HFFc6 (cell line): ENCODE measurements around the gene CRTC1. TPM values are rescaled to one million over a fixed set of nuclear protein-coding genes. Genes with fewer than 3 reads are reported as not detected.

Experiments used
- DNase-seq: peaks from one replicate; pipeline ENCODE4 v3.0.0-alpha.2; 2018
- H3K27ac Mint-ChIP-seq: 2 replicates; pipeline ENCODE4 v1.8.0; 2020; ENCODE audit warnings: mild to moderate bottlenecking, mixed read lengths
- H3K27me3 Mint-ChIP-seq: 2 replicates; pipeline ENCODE4 v1.8.0; 2021; ENCODE audit warnings: mild to moderate bottlenecking, moderate library complexity, mixed read lengths; ENCODE audit not compliant: insufficient read depth
- H3K36me3 Mint-ChIP-seq: 2 replicates; pipeline ENCODE4 v1.8.0; 2021; ENCODE audit warnings: low read depth, mixed read lengths
- H3K4me1 Mint-ChIP-seq: 2 replicates; pipeline ENCODE4 v1.8.0; 2020; ENCODE audit warnings: low read depth, mixed read lengths
- H3K4me3 Mint-ChIP-seq: 2 replicates; pipeline ENCODE4 v1.8.0; 2020; ENCODE audit warnings: mild to moderate bottlenecking, moderate library complexity, mixed read lengths
- H3K9me3 Mint-ChIP-seq: 2 replicates; pipeline ENCODE4 v1.8.0; 2020; ENCODE audit warnings: mild to moderate bottlenecking, mixed read lengths
- total RNA-seq, 6 experiments: library from RNA; stranded (reverse); fragmentation: NEBNext Ultra II Directional; extraction: Animal tissue kit (Norgen Biotek cat#: 25700); gene quantifications; 2 replicates in 1 of 6; 3 replicates in 5 of 6; pipeline ENCODE4 v1.2.3, GENCODE V29; 2021
- TF ChIP-seq, protein P1 (sequence below): fragments of 200-600 bp; sonication (generic); IDR thresholded peaks from 2 replicates; pipeline ENCODE4 v1.5.0; 2021; ENCODE audit warnings: antibody characterized with exemption, mild to moderate bottlenecking

The CRTC1 gene
- total RNA-seq, 6 experiments from 2014 or later: 11.8 to 14.5 (median 13.4) TPM

DNA sequence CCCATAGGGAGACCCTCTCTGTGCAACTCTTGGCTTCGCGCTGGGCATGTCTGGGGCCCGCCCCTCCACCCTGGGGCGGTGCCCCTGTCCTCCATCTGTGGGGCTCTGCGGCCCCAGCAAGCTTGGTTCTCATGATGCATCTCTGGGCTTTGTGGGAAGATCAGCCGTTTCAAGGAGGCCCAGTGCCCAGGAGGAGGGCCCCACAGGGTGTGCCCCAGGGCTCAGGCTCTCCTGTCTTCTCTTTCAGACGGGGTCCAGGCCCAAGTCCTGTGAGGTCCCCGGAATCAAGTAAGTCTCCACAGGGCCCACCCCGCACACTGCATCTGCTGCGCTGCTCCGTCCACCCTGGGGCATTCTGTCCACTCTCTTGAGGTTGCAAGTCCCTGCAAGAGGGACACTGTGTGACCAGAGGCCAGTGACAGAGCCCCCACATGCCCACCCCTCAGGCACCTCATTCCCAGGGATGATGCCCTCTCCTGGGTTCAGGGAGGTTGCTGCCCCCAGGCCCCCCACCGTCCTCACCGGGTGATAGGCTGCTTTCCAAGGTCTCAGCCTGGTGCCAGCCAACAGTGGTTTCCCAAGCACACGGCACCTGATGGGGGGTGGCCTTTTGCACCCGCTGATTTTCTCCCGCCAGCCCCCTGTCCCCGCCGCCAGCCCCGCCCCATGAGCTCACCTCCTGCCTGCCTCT, 76.0 kb downstream of the CRTC1 start:
- Mint-ChIP-seq H3K27ac (no peak overlapping the region), H3K27me3 (no peaks in the 10 kb centered on the region; the same call in none of the 2 replicates), H3K36me3 (no peaks in the 10 kb centered on the region), H3K4me3 (no peak overlapping the region), H3K4me1 (peaks cover 12% of the 10 kb centered on the region), H3K9me3 (no peaks in the 10 kb centered on the region)
- TF ChIP-seq, protein P1, sequence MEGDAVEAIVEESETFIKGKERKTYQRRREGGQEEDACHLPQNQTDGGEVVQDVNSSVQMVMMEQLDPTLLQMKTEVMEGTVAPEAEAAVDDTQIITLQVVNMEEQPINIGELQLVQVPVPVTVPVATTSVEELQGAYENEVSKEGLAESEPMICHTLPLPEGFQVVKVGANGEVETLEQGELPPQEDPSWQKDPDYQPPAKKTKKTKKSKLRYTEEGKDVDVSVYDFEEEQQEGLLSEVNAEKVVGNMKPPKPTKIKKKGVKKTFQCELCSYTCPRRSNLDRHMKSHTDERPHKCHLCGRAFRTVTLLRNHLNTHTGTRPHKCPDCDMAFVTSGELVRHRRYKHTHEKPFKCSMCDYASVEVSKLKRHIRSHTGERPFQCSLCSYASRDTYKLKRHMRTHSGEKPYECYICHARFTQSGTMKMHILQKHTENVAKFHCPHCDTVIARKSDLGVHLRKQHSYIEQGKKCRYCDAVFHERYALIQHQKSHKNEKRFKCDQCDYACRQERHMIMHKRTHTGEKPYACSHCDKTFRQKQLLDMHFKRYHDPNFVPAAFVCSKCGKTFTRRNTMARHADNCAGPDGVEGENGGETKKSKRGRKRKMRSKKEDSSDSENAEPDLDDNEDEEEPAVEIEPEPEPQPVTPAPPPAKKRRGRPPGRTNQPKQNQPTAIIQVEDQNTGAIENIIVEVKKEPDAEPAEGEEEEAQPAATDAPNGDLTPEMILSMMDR: no peak
- DNase-seq: no peak

DNA sequence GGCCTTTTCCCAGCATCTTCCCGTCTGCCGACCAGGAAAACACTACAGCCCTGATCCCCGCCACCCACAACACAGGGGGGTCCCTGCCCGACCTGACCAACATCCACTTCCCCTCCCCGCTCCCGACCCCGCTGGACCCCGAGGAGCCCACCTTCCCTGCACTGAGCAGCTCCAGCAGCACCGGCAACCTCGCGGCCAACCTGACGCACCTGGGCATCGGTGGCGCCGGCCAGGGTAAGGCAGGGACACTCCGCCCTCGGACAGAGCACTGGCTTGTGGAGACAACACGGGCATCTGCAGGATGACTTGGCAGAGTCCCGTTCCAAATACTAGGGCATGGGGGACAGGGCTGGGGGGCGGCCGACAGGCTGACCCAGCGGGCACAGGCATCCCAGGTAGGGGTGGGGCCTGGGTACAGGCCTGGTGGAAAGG, 76.5 kb downstream of the CRTC1 start:
- Mint-ChIP-seq H3K27me3 (no peaks in the 10 kb centered on the region; the same call in none of the 2 replicates), H3K4me1 (peaks cover 18% of the 10 kb centered on the region), H3K36me3 (no peaks in the 10 kb centered on the region), H3K4me3 (no peak overlapping the region), H3K27ac (no peak overlapping the region), H3K9me3 (no peaks in the 10 kb centered on the region)
- TF ChIP-seq, protein P1: no peak
- no peak for DNase-seq

DNA sequence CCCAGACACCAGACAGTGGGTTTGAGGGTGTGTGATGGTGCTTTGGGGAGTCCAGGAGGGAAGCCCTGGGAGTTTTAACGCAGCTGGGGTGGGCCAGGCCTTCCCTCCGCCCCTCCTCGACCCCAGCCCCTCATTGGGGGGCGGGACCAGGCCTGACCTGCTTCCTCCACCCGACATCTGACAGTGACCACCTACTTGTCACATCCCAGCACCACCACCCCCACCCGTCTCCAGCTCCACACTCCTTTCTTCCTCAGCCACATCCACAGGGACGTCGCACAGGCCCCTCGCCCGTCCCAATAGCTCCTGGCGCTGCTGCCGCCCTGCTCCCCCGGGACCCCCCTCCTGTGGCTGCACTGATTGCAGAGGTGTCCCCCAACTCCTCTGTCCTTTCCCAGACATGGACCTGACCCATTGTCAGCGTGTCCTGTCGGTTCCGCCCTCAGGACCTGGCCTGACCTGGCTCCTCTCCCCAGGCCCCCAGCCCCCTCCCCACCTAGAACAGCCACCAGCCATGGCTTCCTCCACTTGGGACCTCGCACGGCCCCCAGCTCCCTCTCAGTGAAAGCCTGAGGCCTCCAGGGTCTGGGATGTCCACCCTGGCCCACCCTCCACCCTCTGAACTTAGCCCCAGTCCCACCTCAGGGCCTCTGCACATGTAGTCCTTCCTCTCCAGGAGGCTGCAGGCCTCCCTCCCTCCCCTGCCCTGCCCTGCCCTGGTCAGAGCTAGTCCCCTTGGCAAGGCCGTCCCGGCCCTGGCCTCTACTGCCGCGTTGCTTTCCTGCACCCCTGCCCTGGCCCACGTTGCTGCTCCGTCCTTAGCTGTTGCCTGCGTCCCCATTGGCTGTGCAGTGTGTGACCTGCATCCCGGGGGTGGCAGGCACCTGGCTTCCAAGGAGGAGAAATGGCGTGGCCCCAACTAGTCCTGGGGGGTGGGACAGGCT, 77.2 kb downstream of the CRTC1 start:
- TF ChIP-seq, protein P1: no peak
- no peaks in the 10 kb centered on the region; the same call in none of the 2 replicates for H3K27me3 Mint-ChIP-seq
- no peaks in the 10 kb centered on the region for H3K36me3 Mint-ChIP-seq
- peaks cover 18% of the 10 kb centered on the region for H3K4me1 Mint-ChIP-seq
- no peak overlapping the region for H3K4me3 Mint-ChIP-seq
- no peaks in the 10 kb centered on the region for H3K9me3 Mint-ChIP-seq
- no peak for DNase-seq
- H3K27ac Mint-ChIP-seq: no peak overlapping the region

DNA sequence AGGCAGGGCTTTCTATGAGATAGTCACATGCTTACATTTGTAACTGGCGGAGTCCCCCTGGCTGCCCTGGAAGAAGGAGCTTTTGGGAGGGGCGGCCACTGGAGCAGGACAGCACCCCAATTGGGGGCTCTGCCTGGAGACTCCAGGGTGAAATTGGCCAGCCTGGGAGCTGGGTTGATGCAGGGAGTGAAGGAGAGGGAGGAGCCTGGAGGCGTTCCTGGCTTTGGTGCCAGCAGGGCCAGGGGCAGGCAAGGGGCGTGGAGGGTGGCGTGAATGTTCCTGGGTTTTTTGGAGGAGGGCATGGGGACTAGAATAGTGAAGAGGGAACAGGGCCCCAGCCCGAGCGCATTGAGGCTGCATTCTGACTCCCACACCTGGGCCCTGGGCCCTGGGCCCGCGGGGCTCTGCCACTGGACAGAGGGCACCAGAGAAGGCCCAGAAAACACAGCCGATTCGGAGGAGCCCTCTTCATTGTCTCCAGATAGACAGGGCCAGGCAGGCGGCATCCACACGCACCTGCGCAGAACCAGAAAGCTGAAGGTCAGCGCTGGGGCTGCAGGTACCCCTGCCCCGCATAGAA, 78.1 kb downstream of the CRTC1 start:
- Mint-ChIP-seq H3K4me1 (peaks cover 18% of the 10 kb centered on the region), H3K27me3 (no peaks in the 10 kb centered on the region; the same call in none of the 2 replicates), H3K4me3 (no peak overlapping the region), H3K36me3 (no peaks in the 10 kb centered on the region), H3K9me3 (no peaks in the 10 kb centered on the region), H3K27ac (no peak overlapping the region)
- DNase-seq: no peak
- TF ChIP-seq, protein P1: no peak

DNA sequence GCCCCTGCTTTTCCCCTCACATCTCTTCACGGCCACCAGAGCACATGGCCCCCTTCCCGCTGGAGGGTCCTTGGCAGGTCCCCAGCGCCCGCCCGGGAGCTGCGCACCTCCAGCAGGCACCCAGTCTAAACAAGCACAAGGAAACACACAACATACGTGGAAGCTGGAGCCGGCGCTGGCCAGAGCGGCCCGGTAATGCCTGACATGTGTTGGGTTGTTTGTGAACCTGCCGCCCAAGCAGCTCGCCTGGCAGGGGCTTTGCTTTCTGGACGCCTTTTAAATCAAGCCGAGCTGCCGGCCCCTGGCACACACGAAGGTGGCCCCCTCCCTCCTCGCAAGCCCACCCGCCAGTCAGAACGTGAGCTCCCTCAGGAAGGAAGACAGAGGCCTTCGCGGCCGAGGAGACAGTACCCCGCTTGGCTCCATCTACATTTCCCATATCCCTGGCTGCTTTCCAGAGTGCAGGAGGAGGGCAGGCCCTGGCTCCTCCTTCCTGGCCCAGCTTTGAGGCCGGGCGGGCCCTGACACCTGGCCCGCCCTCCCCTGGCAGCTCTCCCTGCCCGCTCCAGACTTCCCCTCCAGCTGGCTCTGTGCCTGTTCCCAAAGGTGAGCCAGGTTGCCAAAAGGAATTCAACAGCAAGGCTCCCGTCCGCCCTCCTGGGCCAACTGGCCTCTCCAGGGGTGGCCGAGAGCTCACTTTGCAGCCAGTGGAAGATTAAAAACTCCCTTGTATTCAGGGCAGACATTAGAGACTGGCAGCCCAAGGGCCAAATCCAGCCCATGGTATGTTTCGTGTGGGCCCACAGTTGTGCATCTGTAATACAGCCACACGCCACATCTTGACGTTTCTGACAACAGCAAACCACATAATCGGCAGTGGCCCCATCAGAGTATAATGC, 78.9 kb downstream of the CRTC1 start:
- Mint-ChIP-seq H3K4me1 (peaks cover 18% of the 10 kb centered on the region), H3K27me3 (no peaks in the 10 kb centered on the region; the same call in none of the 2 replicates), H3K4me3 (no peak overlapping the region), H3K36me3 (no peaks in the 10 kb centered on the region), H3K27ac (no peak overlapping the region), H3K9me3 (no peaks in the 10 kb centered on the region)
- no peak for DNase-seq
- TF ChIP-seq, protein P1: no peak
